BE2C (cell line): ENCODE measurements around the gene SP140L.
"Not testable (repeated sequence)": the region's sequence is repeated elsewhere in the genome, so short reads cannot be mapped to it uniquely, and the experiment has no call there.

ENCODE experiments used
- DNase-seq: peaks from one replicate; pipeline ENCODE4 v3.0.0-alpha.2; 2020
- H3K27me3 ChIP-seq: fragments of 250-450 bp; sonication (Bioruptor Pico); 2 replicates; pipeline ENCODE4 v1.5.1; 2020; ENCODE audit warnings: mild to moderate bottlenecking
- H3K36me3 ChIP-seq: fragments of 250-450 bp; sonication (Bioruptor Pico); 2 replicates; pipeline ENCODE4 v1.5.1; 2020; ENCODE audit warnings: mild to moderate bottlenecking
- H3K4me1 ChIP-seq: fragments of 250-450 bp; sonication (Bioruptor Pico); 2 replicates; pipeline ENCODE4 v1.5.1; 2020
- H3K4me3 ChIP-seq: 2 replicates; pipeline ENCODE4 v1.5.1; 2011; ENCODE audit warnings: low read depth, low read length
- H3K9me3 ChIP-seq: fragments of 250-450 bp; sonication (Bioruptor Pico); 2 replicates; pipeline ENCODE4 v1.5.1; 2020
- CTCF ChIP-seq: IDR thresholded peaks from 2 replicates; pipeline ENCODE4 v1.5.1; 2012; ENCODE audit warnings: mild to moderate bottlenecking, low read depth, low read length

SP140L gene

GRCh38 chr2:230434677-230435324, 107.8 kb downstream of the SP140L start:
- no peak overlapping the region for H3K4me3 ChIP-seq
- no peaks in the 10 kb centered on the region for H3K36me3 ChIP-seq
- no peak for TF ChIP-seq CTCF
- no peaks in the 10 kb centered on the region for H3K27me3 ChIP-seq
- DNase-seq, result no peak
- H3K9me3 ChIP-seq, result no peaks in the 10 kb centered on the region; the same call in 1 of the 2 replicates
- no peaks in the 10 kb centered on the region for H3K4me1 ChIP-seq

- Histone ChIP-seq H3K36me3 (no peaks in the 10 kb centered on the region), H3K27me3 (no peaks in the 10 kb centered on the region), H3K9me3 (no peaks in the 10 kb centered on the region; the same call in 1 of the 2 replicates), H3K4me3 (no peak overlapping the region), H3K4me1 (no peaks in the 10 kb centered on the region)
- no peak for DNase-seq
- no peak for TF ChIP-seq CTCF
These were observed 108.4 kb downstream of the SP140L start for GRCh38 chr2:230435431-230435830.

GRCh38 chr2:230439121-230439520, 112.1 kb downstream of the SP140L start:
- not testable (repeated sequence) for H3K27me3 ChIP-seq, H3K4me1 ChIP-seq, H3K4me3 ChIP-seq, H3K9me3 ChIP-seq, H3K36me3 ChIP-seq, DNase-seq

- no peaks in the 10 kb centered on the region for H3K36me3 ChIP-seq
- H3K27me3 ChIP-seq, result no peaks in the 10 kb centered on the region
- TF ChIP-seq CTCF, result no peak
- no peaks in the 10 kb centered on the region; the same call in 1 of the 2 replicates for H3K9me3 ChIP-seq
- no peak for DNase-seq
- H3K4me1 ChIP-seq, result no peaks in the 10 kb centered on the region
- no peak overlapping the region for H3K4me3 ChIP-seq
These were observed 112.6 kb downstream of the SP140L start for GRCh38 chr2:230439590-230439989.

- Histone ChIP-seq H3K4me1 (no peaks in the 10 kb centered on the region), H3K36me3 (no peaks in the 10 kb centered on the region), H3K9me3 (no peaks in the 10 kb centered on the region; the same call in 1 of the 2 replicates), H3K27me3 (no peaks in the 10 kb centered on the region), H3K4me3 (no peak overlapping the region)
- no peak for DNase-seq
- TF ChIP-seq CTCF, result no peak
These were observed 114.4 kb downstream of the SP140L start for GRCh38 chr2:230441227-230441897.

GRCh38 chr2:230443541-230443940, 116.5 kb downstream of the SP140L start:
- Histone ChIP-seq H3K9me3 (no peaks in the 10 kb centered on the region; the same call in 1 of the 2 replicates), H3K4me1 (no peaks in the 10 kb centered on the region), H3K36me3 (no peaks in the 10 kb centered on the region), H3K4me3 (no peak overlapping the region), H3K27me3 (no peaks in the 10 kb centered on the region)
- no peak for DNase-seq
- TF ChIP-seq CTCF, result no peak
